PC-9 (cell line): ENCODE measurements around the gene SLC1A5.

Experiments
- EZH2 ChIP-seq: fragments of 200-600 bp; sonication (generic); IDR thresholded peaks from 2 replicates; pipeline ENCODE4 v1.8.0; 2017; ENCODE audit warnings: antibody characterized with exemption, low read depth
- TF ChIP-seq, protein P1 (sequence below): fragments of 200-600 bp; sonication (generic); conservative IDR thresholded peaks from 2 replicates; pipeline ENCODE4 v1.6.1; 2017; ENCODE audit warnings: mixed run types, antibody characterized with exemption, mild to moderate bottlenecking, moderate library complexity

DNA sequence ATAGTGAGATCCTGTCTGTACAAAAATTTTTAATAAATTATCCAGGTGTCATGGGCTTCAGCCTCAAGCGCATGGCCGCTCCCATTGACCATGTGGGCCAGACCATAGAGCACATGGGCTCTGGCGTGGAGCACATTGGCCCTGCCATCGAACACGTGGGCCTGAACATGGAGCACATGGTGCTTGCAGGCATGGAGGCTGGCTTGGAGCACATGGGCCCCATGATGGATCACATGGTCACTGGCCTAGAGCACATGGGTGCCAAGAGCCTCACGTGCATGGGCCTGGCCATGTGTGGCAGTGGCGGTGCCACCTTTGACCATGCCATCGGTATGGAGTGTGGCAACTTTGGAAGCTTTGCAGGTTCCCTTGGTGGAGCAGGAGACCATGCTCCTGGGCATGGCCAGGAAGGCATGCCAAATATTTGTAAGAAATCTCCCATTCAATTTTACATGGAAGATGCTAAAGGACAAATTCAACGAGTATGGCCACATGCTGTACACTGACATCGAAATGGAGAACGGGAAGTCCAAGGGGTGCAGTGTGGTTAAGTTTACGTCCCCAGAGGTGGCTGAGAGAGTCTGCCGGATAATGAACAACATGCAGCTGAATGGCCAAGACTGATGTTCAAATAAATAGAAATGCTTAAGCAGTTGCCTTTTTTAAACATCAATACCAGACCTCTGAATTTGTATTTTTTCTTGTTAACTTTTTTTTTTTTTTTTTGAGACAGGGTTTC, 21.3 kb upstream of the SLC1A5 start:
- TF ChIP-seq EZH2 = no peak
- TF ChIP-seq, protein P1, sequence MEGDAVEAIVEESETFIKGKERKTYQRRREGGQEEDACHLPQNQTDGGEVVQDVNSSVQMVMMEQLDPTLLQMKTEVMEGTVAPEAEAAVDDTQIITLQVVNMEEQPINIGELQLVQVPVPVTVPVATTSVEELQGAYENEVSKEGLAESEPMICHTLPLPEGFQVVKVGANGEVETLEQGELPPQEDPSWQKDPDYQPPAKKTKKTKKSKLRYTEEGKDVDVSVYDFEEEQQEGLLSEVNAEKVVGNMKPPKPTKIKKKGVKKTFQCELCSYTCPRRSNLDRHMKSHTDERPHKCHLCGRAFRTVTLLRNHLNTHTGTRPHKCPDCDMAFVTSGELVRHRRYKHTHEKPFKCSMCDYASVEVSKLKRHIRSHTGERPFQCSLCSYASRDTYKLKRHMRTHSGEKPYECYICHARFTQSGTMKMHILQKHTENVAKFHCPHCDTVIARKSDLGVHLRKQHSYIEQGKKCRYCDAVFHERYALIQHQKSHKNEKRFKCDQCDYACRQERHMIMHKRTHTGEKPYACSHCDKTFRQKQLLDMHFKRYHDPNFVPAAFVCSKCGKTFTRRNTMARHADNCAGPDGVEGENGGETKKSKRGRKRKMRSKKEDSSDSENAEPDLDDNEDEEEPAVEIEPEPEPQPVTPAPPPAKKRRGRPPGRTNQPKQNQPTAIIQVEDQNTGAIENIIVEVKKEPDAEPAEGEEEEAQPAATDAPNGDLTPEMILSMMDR = no peak
